Measurements from ENCODE around the gene RNASE9.
"Not testable (repeated sequence)": the region's sequence is repeated elsewhere in the genome, so short reads cannot be mapped to it uniquely, and the experiment has no call there.

The RNASE9 gene

DNA sequence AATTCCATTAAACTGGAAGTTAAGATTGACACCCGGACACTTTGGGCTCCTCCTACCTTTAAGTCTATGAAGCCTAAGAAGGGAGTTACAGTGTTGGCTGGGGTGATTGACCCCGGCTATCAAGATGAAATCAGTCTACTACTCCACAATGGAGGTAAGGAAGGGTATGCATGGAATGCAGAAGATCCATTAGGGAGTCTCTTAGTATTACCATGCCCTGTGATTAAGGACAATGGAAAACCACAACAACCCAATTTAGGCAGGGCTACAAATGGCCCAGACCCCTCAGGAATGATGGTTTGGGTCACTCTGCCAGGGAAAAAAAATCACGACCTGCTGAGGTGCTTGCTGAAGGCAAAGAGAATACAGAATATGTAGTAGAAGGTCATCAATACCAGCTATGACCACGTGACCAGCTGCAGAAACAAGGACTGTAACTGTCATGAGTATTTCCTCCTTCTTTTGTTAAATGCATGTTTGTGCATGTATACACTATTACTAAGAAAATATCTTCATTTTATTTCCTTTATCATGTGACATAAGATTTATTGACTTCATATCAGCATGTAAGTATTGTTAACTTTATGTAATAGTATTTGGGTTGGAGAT is 11.6 kb upstream of the RNASE9 start:
- not testable (repeated sequence) for DNase-seq

GRCh38 chr14:20570720-20571119 is 9.9 kb upstream of the RNASE9 start:
- DNase-seq: not testable (repeated sequence)

GRCh38 chr14:20569865-20570264 is 9.0 kb upstream of the RNASE9 start:
- not testable (repeated sequence) for DNase-seq

- no peak for DNase-seq
Observed at GRCh38 chr14:20569066-20569465, 8.2 kb upstream of the RNASE9 start.

DNA sequence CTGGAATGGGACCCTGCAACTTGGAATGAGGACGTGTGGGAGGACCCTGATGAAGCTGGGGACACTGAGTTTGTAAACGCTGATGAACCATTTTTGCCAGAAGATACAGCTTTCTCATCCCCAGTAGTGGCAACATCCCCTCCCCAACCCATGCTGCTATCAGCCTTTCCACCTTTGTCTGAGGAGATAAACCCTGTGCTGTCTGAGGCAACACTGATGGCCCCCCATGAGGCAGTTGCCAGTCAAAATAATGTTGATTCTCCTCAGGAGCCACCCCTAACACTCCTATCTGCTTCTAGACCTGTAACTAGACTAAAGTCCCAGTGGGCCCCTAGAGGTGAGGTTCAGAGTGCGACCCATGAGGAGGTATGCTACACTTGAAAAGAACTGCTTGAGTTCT is 7.5 kb upstream of the RNASE9 start:
- DNase-seq: no peak

DNA sequence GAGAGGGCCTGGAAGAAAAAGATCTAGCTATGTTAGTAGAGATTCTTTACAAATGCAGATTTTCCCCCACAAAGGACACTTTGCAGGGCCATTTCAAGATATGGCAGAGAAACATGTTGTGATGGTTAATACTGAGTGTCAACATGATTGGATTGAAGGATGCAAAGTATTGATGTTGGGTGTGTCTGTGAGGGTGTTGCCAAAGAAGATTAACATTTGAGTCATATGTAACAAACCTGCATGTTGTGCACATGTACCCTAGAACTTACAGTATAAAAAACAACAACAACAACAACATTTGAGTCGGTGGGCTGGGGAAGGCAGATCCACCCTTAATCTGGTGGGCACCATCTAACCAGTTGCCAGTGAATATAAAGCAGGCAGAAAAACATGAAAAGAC is 6.4 kb upstream of the RNASE9 start:
- not testable (repeated sequence) for DNase-seq

- DNase-seq: no peak
Observed at GRCh38 chr14:20564501-20564997, 3.7 kb upstream of the RNASE9 start.

DNA sequence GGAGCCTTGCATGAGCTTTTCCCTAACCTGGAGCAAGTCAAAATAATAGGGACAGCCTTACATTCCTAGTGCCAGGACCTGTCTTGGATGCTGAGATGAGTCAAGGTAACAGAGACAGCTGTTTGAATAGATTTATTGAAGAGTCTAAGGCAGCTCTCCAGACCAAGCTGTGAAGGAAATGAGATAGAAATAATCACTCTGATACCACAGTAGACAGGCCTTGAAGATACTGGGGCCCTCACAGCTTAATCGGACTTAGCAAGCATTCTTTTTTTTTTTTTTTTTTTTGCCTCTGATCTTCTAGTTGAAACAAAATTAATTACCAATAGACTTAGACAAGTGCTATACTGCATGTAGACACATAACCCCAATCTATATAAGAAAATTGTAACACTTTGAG is 3.1 kb upstream of the RNASE9 start:
- DNase-seq: no peak

GRCh38 chr14:20559461-20559904 is 1.4 kb downstream of the RNASE9 start:
- no peak for DNase-seq

DNA sequence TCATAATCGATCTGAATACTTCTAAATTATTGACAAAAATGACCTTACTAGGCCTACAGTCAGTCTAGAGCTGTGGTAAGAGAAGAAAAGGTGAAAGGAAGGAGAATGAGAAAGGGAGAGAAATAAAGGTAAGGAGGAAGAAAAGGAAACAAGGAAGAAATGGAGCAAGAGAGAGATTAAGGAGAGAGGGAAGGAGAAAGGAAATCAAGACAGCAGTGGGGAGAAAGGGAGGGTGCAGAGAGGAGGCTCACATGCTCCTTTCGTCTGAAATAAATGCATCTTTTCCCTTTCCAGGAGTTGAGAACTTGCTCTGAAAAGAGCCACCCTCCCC is 3.7 kb downstream of the RNASE9 start:
- DNase-seq: no peak

DNA sequence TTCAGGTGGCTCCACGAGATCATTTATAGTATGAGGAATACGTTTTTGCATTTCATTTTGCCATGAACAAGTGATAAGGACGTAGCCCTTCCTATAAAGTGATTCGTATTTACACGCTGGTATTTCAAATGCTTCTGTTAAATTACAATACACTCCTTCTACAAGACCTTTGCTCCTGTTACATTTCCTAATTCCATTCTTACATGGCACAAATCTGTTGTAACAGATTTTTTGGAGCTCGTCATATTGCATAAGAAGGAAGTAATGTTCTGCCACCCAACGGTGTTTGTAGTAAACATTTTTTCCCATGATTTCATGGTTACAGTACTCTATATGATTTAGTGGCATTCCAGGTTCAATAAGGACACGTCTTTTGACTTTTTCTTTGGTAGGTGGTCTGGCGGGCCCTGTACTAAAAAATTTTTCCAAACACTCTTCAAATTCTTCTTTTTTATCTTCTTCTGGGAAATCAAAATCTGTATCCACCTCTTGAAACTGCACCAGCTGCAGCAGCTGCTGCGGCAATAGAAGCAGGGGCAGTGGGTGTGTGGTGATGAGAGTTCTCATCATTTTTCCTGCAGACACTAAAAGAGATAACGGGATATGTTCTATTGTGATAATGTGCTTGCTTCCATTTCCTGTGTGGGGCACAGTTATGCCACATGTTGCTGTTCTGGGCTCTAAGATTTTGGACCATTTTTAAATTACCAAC is 4.2 kb downstream of the RNASE9 start:
- DNase-seq: no peak

DNA sequence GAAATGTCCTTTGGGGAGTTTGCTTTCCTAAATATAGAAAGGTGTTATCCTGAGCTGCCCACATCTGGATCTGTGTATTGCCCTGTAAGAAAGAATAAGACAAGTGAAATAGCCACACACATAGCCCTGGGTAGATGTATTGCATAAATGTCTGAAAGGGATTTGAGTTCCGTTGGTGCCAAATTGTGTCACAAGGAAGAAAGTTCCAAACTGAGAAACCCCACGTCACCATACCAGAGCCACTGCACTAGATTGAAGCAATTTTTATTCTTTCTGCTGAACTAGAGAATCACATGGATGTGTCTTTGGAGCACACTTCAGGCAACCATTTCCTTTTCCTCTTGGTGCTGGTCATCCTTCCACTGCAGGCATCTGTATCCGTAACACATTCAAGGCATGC is 5.0 kb downstream of the RNASE9 start:
- DNase-seq: no peak

DNA sequence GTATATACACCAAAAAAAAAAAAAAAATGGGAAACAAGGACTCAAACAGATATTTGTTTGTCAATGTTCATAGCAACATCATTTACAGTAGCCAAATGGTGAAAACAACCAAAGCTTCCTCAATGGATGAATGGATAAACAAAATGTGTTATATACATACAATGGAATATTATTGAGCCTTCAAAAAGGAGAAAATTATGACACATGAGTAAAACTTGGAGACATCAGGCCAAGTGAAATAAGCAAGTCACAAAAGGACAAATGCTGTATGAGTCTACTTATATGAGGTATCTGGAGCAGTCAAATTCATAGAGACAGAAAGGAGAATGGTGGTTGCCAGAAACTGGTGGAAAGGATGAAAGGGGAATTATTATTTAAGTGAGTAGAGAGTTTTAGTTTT is 7.8 kb downstream of the RNASE9 start:
- no peak for DNase-seq

- DNase-seq: no peak
Observed at GRCh38 chr14:20551606-20552005, 9.2 kb downstream of the RNASE9 start.

- DNase-seq: no peak
Observed at GRCh38 chr14:20550926-20551325, 9.9 kb downstream of the RNASE9 start.

DNA sequence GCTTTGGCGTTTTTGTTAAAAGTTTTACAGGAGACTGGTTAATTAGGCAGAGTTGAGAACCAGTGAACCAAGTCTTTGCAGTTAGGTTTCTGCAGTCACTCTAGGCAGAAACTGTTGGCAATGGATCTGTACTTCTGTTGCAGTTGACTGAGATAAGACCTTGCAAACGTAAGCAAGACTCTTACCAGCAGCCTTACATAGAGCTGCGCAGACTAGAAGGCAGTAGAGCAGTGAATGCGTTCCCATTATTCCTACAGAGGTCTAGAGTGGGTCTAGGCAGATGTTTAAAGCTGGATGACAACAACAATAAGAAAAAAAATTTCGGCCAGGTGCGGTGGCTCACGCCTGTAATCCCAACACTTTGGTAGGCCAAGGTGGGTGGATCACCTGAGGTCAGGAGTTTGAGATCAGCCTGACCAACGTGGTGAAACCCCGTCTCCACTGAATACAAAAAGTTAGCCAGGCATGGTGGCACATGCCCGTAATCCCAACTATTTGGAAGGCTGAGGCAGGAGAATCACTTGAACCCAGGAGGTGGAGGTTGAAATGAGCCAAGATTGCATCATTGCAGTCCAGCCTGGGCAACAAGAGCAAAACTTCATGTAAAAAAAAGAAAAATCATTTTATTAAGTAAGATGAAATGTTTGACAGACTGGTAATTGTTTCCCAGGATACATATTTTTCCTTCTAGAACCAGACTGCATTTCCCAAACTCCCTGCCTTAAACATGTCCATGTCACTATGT is 12.3 kb downstream of the RNASE9 start:
- DNase-seq: no peak

GRCh38 chr14:20546877-20547276 is 14.0 kb downstream of the RNASE9 start:
- no peak for DNase-seq

DNA sequence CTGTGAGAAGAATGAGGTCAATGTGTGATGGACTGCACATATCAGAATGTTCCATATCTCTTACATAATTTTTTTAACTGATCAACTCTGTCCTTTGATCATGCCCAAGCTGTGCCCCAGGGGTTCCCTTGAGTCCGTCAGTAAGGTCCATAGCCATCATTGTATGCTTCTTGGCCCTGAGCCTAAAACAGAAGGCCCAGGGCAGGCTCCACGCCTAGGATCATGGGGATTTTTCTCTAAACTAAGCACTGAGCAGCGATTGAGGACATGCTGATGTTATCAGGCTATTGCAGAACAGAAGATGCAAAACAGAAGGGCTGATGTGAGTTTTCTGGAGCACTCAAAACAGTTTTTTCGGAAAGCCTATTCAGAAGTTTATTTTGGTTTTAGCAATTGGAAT is 20.9 kb downstream of the RNASE9 start:
- DNase-seq: no peak

DNA sequence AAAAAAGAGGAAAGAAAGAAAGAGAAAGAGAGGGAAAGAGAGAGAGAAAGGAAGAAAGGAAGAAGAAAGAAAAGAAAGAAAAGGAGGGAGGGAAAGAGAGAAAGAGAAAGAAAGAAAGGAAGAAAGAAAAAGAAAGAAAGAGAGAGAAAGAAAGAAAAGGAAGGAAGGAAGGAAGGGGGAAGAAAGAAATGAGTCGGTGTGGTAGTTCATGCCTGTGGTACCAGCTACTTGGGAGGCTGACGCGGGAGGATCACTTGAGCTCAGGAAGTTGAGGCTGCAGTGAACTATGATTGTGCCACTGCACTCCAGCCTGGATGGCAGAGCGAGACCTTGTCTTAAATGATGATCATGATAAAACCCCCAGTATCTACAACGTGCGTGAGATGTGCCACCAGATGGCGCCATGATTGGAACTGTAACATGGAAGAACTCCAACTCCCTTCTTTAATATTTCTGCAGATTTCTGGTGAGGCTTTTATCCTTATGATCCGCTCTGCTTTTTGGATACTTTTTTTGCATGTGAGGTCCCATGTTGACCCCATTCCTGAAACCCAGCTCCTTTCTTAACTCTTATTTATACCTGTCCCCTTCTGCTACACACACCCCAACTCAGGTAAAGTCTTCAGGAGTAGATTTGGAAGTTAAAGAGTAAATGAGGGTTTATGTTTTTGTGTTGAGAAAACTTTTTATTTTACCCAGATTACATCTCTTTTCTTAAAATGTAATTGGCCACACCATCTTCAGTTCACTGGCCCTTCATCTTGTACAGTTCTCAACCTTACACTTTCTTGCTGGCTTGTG is 29.9 kb downstream of the RNASE9 start:
- peak; percentile 35 for DNase-seq

- no peak for DNase-seq
Observed at GRCh38 chr14:20529806-20530205, 31.0 kb downstream of the RNASE9 start.

DNA sequence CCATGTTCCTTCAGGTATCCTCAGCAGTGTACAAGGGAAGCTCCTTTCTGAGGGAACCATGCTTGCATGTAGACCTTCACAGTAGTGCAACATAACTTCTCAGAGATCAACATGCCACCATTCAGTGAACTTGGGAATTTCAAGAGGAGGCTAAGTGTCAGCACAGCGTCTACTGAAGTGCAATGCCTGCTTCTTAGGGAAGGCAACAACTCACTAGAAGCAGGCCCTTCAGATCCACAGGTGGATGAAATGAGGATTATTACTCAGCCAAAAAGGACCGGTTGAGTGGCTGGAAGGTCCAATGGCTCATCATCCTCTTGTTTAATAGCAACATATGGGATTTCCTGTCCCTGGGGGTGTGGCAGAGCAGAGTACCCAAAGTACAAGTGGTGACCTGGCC is 36.8 kb downstream of the RNASE9 start:
- DNase-seq: no peak

GRCh38 chr14:20522332-20522731 is 38.5 kb downstream of the RNASE9 start:
- no peak for DNase-seq

DNA sequence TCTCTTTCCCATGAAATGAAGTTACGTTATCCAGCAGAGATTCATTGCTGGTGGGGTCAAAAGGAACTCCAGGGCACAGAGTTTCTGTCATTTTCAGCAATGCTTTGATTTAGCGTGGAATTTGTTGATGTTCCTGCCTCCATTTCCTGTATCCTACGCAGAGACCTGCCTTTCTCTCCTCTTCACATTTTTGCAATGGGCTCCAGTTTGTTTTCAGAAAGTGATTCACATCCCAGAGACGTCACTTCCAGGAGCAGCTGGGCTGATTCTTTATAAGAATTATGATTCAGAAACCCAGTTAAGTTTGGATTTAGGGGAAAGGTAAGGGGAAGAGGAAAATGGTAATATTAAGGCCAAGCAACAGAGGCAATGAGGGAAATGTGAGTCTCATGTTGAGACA is 43.9 kb downstream of the RNASE9 start:
- no peak for DNase-seq
